Esophagus muscularis mucosa (tissue), 4 donors: ENCODE measurements around the gene WNK1. TPM values are rescaled to one million over a fixed set of nuclear protein-coding genes. Genes with fewer than 3 reads are reported as not detected.

Experiments used
- DNase-seq: peaks from one replicate; pipeline ENCODE4 v3.0.0-alpha.2; 2017; ENCODE audit errors: extremely low spot score
- H3K27ac ChIP-seq, 4 donors: fragments of 200-600 bp; sonication (generic); replicated peaks in 1 of 4; 1 replicate in 3 of 4; 2 replicates in 1 of 4; pipeline ENCODE4 v1.5.1; 2016 to 2019; ENCODE audit warnings: mild to moderate bottlenecking in 1 of 4
- H3K27me3 ChIP-seq, 4 donors: fragments of 200-600 bp; sonication (generic); one replicate each; pipeline versions ENCODE4 v1.5.1 to v1.6.0; 2016 to 2019
- H3K36me3 ChIP-seq, 4 donors: fragments of 200-600 bp; sonication (generic); one replicate each; pipeline ENCODE4 v1.5.1; 2016 to 2019
- H3K4me1 ChIP-seq, 4 donors: fragments of 200-600 bp; sonication (generic); one replicate each; pipeline ENCODE4 v1.5.1; 2016 to 2019
- H3K4me3 ChIP-seq, 4 donors: fragments of 200-600 bp; sonication (generic); 1 replicate in 2 of 4; 2 replicates in 2 of 4; pipeline ENCODE4 v1.5.1; 2016 to 2019; ENCODE audit warnings: mild to moderate bottlenecking in 4 of 4, moderate library complexity in 1 of 4
- H3K9me3 ChIP-seq, 4 donors: fragments of 200-600 bp; sonication (generic); 1 replicate in 3 of 4; 2 replicates in 1 of 4; pipeline ENCODE4 v1.5.1; 2016 to 2019
- EP300 ChIP-seq: sonication (generic); formaldehyde crosslinking; IDR thresholded peaks from one replicate; pipeline ENCODE4 v1.6.1; 2017; ENCODE audit warnings: antibody characterized with exemption
- POLR2A ChIP-seq: fragments of 450-650 bp; IDR thresholded peaks from one replicate; pipeline ENCODE4 v1.6.1; 2017; ENCODE audit warnings: antibody characterized with exemption, moderate library complexity, mild to moderate bottlenecking, low read depth
- POLR2AphosphoS5 ChIP-seq, 2 donors: sonication (generic); formaldehyde crosslinking; IDR thresholded peaks; one replicate each; pipeline ENCODE4 v1.6.1; 2017; ENCODE audit warnings: antibody characterized with exemption in 2 of 2
- WGBS: methylation state at CpG from one replicate; pipeline ENCODE4 v1.1.5; 2018; 5-methylcytosine and 5-hydroxymethylcytosine counted together
- intact Hi-C: fragments of 100-400 bp; cut with DNase I; formaldehyde crosslinking; loops from one replicate; pipeline ENCODE4 v1.15.1; 2023
- total RNA-seq, 4 donors: library from RNA; depleted of rRNA; stranded (reverse); fragments of >200 nt; gene quantifications; one replicate each; pipeline versions ENCODE4 v1.1.0 to v1.2.1, GENCODE V29; 2016
- TF ChIP-seq, protein P1 (sequence below), 3 experiments: fragments of 200-600 bp in 2 of 3; fragments of 450-650 bp in 1 of 3; sonication (generic) in 2 of 3; IDR thresholded peaks; one replicate each; pipeline ENCODE4 v1.5.1; 2017 to 2019; ENCODE audit warnings: antibody characterized with exemption in 3 of 3, mild to moderate bottlenecking in 2 of 3, moderate library complexity in 1 of 3

WNK1 gene
- total RNA-seq, 4 donors from 2014 or later: 137 to 250 (median 158) TPM

DNA sequence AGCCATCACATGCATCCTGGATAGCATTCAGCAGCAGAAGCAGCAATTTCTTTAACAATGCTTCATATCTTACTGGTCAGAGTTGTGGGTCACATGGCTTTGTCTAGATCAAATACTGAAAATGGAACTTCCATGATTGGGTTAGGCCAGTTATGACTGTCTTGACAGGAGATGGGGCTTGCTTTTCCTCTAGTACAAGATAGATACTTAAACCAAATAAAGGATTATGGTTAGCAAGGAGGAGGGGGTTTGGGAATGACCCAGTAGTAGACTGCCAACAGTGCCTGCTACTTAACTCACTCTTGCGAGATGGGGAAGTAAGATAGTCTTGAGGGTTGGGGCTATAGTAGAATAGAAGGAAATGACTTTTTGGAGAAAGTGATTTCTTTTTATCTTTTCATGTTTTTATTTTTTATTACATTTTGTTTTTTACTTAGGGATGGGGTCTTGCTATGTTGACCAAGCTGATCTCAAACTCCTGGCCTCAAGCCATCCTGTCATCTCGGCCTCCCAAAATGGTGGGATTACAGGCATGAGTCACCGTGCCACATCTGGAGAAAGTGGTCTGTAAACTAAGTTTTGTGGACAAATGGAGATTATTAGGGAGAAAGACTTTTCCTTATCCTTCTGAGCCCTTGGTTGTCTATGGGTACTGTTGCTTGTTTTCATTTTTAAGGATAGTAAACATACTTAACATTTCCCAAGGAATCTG lies 37.6 kb downstream of the WNK1 start:
- WGBS: 74% methylated on average over 3 of the region's 3 CpGs
- Histone ChIP-seq H3K4me1 (peaks cover 49 to 72% (median 60%) of the 10 kb centered on the region in 4 donors), H3K4me3 (no peak overlapping the region), H3K9me3 (no peaks in the 10 kb centered on the region), H3K27me3 (no peaks in the 10 kb centered on the region), H3K36me3 (no peaks in the 10 kb centered on the region), H3K27ac (no peak overlapping the region)
- DNase-seq: no peak
- intact Hi-C loops: no loop called here
- TF ChIP-seq POLR2AphosphoS5 (IDR thresholded peaks at IDR 0.05): no peak
- no peak for TF ChIP-seq POLR2A
- TF ChIP-seq, protein P1, sequence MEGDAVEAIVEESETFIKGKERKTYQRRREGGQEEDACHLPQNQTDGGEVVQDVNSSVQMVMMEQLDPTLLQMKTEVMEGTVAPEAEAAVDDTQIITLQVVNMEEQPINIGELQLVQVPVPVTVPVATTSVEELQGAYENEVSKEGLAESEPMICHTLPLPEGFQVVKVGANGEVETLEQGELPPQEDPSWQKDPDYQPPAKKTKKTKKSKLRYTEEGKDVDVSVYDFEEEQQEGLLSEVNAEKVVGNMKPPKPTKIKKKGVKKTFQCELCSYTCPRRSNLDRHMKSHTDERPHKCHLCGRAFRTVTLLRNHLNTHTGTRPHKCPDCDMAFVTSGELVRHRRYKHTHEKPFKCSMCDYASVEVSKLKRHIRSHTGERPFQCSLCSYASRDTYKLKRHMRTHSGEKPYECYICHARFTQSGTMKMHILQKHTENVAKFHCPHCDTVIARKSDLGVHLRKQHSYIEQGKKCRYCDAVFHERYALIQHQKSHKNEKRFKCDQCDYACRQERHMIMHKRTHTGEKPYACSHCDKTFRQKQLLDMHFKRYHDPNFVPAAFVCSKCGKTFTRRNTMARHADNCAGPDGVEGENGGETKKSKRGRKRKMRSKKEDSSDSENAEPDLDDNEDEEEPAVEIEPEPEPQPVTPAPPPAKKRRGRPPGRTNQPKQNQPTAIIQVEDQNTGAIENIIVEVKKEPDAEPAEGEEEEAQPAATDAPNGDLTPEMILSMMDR (IDR thresholded peaks at IDR 0.05): no peak
- TF ChIP-seq EP300: no peak

DNA sequence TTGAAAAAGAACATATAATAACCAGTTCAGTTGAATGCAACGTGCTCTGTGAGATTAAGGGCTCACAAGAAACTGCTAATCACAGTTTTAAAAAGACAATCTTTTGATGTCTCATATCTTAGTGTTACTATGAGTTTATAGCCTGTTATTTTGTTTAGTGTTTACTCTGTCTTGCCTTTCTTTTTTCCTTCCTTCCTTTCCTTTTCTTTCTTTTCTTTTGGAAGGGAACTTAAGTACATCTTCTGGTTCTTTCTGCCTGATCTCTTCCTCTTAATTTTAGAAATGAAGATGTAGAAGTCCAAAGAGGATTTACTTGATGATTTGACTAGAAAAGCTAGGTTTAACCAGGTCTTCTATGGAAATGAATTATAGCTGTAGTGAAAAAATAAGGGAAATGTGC lies 38.2 kb downstream of the WNK1 start:
- Histone ChIP-seq H3K27ac (no peak overlapping the region), H3K4me1 (peaks cover 48 to 74% (median 62%) of the 10 kb centered on the region in 4 donors), H3K36me3 (no peaks in the 10 kb centered on the region), H3K9me3 (no peaks in the 10 kb centered on the region), H3K27me3 (no peaks in the 10 kb centered on the region), H3K4me3 (no peak overlapping the region)
- TF ChIP-seq, protein P1 (IDR thresholded peaks at IDR 0.05): no peak
- TF ChIP-seq POLR2A (no peak), EP300 (no peak), POLR2AphosphoS5 (IDR thresholded peaks at IDR 0.05) (no peak)
- DNase-seq: no peak
- 81% methylated on average over 1 of the region's 1 CpG for WGBS
- intact Hi-C loops: no loop called here

DNA sequence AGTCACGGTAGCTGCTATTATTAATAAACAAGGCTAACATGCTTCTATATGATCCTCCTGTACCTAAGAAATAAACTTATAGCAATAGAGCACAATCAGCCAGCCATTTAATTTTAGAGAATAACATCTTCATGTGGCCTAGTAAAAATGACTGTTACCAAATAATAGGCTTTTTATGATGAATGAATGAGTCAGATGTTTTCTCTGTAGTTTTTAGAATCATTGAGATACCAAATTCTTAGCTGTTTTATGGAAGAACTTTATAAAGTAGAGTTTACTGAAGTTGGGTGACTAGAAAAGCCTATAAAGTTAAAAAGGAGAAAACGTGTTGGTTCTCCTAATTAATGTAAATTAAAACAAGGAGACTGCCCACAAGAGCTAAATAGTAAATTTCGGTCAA lies 40.7 kb downstream of the WNK1 start:
- Histone ChIP-seq H3K36me3 (no peaks in the 10 kb centered on the region), H3K27me3 (no peaks in the 10 kb centered on the region), H3K27ac (no peak overlapping the region), H3K4me3 (no peak overlapping the region), H3K4me1 (peaks cover 52 to 74% (median 72%) of the 10 kb centered on the region in 4 donors), H3K9me3 (no peaks in the 10 kb centered on the region)
- intact Hi-C loops: no loop called here
- TF ChIP-seq, protein P1 (IDR thresholded peaks at IDR 0.05): no peak
- TF ChIP-seq EP300 (no peak), POLR2A (no peak), POLR2AphosphoS5 (IDR thresholded peaks at IDR 0.05) (no peak)
- no peak for DNase-seq
- WGBS: 81% methylated on average over 3 of the region's 3 CpGs

DNA sequence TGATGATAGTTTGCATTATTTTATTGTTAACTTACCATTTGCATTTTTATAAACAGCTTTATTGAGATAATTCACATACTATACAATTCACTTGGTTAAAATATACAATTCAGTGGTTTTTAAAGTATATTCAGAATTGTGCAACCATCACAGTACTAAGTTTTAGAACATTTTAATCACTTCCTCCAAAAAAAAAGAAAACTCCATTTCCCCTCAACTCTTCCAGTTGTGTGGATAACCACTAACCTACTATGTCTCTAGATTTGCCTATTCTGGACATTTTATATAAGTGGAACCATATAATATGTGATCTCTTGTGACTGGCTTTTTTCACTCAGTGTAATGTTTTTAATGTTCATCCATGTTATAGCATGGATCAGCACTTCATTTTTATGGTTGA lies 41.3 kb downstream of the WNK1 start:
- TF ChIP-seq, protein P1 (IDR thresholded peaks at IDR 0.05): no peak
- no peak for TF ChIP-seq POLR2A
- no peak for TF ChIP-seq EP300
- TF ChIP-seq POLR2AphosphoS5 (IDR thresholded peaks at IDR 0.05): no peak
- H3K36me3 ChIP-seq: no peaks in the 10 kb centered on the region
- intact Hi-C loops: no loop called here
- no peak overlapping the region for H3K27ac ChIP-seq
- H3K9me3 ChIP-seq: no peaks in the 10 kb centered on the region
- no peak overlapping the region for H3K4me3 ChIP-seq
- no peak for DNase-seq
- peaks cover 46 to 69% (median 65%) of the 10 kb centered on the region in 4 donors for H3K4me1 ChIP-seq
- H3K27me3 ChIP-seq: no peaks in the 10 kb centered on the region

DNA sequence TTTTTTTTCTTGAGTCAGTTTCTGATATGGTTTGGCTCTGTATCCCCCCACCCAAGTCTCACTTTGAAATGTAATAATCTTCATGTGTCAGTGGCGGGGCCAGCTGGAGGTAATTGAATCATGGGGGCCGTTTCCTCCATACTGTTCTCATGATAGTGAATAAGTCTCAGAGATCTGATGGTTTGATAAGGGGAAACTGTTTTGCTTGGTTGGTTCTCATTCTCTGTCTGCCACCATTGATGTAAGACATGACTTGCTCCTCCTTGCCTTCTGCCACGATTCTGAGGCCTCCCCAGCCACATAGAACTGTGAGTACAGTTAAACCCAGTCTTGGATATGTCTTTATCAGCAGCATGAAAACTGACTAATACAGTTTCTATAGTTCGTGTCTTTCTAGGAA lies 42.9 kb downstream of the WNK1 start:
- TF ChIP-seq, protein P1 (IDR thresholded peaks at IDR 0.05): no peak
- TF ChIP-seq POLR2AphosphoS5 (IDR thresholded peaks at IDR 0.05) (no peak), EP300 (no peak), POLR2A (no peak)
- WGBS: 79% methylated on average over 4 of the region's 4 CpGs
- H3K36me3 ChIP-seq: no peaks in the 10 kb centered on the region

More for the DNA sequence above, 42.9 kb downstream of the WNK1 start:
- no peaks in the 10 kb centered on the region for H3K27me3 ChIP-seq
- no peak for DNase-seq
- no peak overlapping the region for H3K27ac ChIP-seq
- peaks cover 31 to 54% (median 49%) of the 10 kb centered on the region in 4 donors for H3K4me1 ChIP-seq
- no peaks in the 10 kb centered on the region for H3K9me3 ChIP-seq
- no peak overlapping the region for H3K4me3 ChIP-seq
- intact Hi-C loops: no loop called here
